ENCODE data around the gene GPC6.

The GPC6 gene

GRCh38 chr13:93621966-93622365, 395.4 kb downstream of the GPC6 start:
- DNase-seq = no peak

GRCh38 chr13:93624311-93624777, 397.7 kb downstream of the GPC6 start:
- DNase-seq = peak; percentile 12

GRCh38 chr13:93625536-93625935, 398.9 kb downstream of the GPC6 start:
- no peak for DNase-seq

GRCh38 chr13:93628136-93628797, 401.7 kb downstream of the GPC6 start:
- no peak for DNase-seq

GRCh38 chr13:93635616-93636032, 409.0 kb downstream of the GPC6 start:
- no peak for DNase-seq

GRCh38 chr13:93637852-93638251, 411.2 kb downstream of the GPC6 start:
- no peak for DNase-seq

- DNase-seq = no peak
Measured at GRCh38 chr13:93640452-93640851, 413.8 kb downstream of the GPC6 start.

- DNase-seq = no peak
Measured at GRCh38 chr13:93646245-93646644, 419.6 kb downstream of the GPC6 start.

- DNase-seq = no peak
Measured at GRCh38 chr13:93649496-93649895, 422.9 kb downstream of the GPC6 start.

GRCh38 chr13:93653776-93654175, 427.2 kb downstream of the GPC6 start:
- DNase-seq = no peak

GRCh38 chr13:93655154-93655553, 428.5 kb downstream of the GPC6 start:
- no peak for DNase-seq

- DNase-seq = no peak
Measured at GRCh38 chr13:93660391-93661063, 433.9 kb downstream of the GPC6 start.

GRCh38 chr13:93670866-93671265, 444.3 kb downstream of the GPC6 start:
- no peak for DNase-seq

- no peak for DNase-seq
Measured at GRCh38 chr13:93672996-93673395, 446.4 kb downstream of the GPC6 start.

- no peak for DNase-seq
Measured at GRCh38 chr13:93673885-93674284, 447.3 kb downstream of the GPC6 start.

GRCh38 chr13:93674337-93674755, 447.7 kb downstream of the GPC6 start:
- no peak for DNase-seq

GRCh38 chr13:93680329-93680728, 453.7 kb downstream of the GPC6 start:
- DNase-seq = no peak

GRCh38 chr13:93685900-93686299, 459.3 kb downstream of the GPC6 start:
- DNase-seq = no peak

- DNase-seq = no peak
Measured at GRCh38 chr13:93686399-93686798, 459.8 kb downstream of the GPC6 start.

GRCh38 chr13:93687261-93687660, 460.7 kb downstream of the GPC6 start:
- DNase-seq = no peak

GRCh38 chr13:93689333-93689732, 462.7 kb downstream of the GPC6 start:
- DNase-seq = no peak

GRCh38 chr13:93690139-93690538, 463.5 kb downstream of the GPC6 start:
- no peak for DNase-seq

- no peak for DNase-seq
Measured at GRCh38 chr13:93698016-93698613, 471.5 kb downstream of the GPC6 start.

- DNase-seq = no peak
Measured at GRCh38 chr13:93700115-93700514, 473.5 kb downstream of the GPC6 start.
